GM12875 (cell line): Measurements from ENCODE around the gene SPRR5.

ENCODE experiments used
- H3K4me3 ChIP-seq: one replicate; pipeline ENCODE4 v1.5.1; 2011; ENCODE audit warnings: low read depth, low read length, control low read depth
- TF ChIP-seq, protein P1 (sequence below): IDR thresholded peaks from 2 replicates; pipeline ENCODE4 v1.5.1; 2011; ENCODE audit warnings: low read depth, mild to moderate bottlenecking, control low read depth, inconsistent platforms, low read length, moderate library complexity, borderline replicate concordance; ENCODE audit not compliant: insufficient read depth

SPRR5 gene

DNA sequence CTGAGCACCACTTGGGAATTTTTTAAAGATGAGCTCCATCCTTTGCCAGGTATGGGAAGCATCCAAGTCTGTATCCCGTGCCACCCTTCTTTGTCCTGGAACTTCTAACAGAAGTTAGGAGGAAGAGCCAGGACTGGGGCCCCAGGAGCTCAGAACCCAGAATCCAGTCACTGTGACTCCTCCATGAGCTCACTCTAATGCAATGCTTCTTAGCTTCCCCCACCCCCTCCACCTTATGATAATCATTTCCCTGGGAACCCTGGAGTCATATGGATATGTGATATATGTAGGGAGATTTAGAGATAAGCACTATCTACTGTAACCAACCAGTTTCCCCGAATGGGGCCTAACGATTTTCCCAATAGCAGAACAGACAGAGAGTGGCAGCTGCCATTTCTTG lies 758 bp upstream of the SPRR5 start:
- TF ChIP-seq, protein P1, sequence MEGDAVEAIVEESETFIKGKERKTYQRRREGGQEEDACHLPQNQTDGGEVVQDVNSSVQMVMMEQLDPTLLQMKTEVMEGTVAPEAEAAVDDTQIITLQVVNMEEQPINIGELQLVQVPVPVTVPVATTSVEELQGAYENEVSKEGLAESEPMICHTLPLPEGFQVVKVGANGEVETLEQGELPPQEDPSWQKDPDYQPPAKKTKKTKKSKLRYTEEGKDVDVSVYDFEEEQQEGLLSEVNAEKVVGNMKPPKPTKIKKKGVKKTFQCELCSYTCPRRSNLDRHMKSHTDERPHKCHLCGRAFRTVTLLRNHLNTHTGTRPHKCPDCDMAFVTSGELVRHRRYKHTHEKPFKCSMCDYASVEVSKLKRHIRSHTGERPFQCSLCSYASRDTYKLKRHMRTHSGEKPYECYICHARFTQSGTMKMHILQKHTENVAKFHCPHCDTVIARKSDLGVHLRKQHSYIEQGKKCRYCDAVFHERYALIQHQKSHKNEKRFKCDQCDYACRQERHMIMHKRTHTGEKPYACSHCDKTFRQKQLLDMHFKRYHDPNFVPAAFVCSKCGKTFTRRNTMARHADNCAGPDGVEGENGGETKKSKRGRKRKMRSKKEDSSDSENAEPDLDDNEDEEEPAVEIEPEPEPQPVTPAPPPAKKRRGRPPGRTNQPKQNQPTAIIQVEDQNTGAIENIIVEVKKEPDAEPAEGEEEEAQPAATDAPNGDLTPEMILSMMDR: no peak
- H3K4me3 ChIP-seq: no peak overlapping the region

DNA sequence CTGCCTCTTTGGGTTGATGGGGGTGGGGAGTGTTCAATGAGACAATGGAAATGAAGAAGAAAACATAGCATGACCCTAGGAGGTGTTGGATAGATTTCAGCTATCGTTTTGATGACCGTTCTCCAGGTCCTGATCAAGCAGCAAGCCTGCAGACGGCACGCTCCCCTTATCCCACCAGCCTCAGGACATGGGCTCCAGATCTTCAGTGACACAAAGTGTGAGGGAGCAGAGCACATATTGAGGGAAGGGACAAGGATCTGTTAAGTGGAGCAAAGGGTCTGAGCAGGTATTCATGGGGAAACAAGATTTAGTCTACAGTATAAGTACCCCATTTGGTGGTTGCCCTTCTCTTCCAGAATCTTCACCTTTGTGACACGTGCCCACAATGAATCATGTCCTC lies 4.7 kb downstream of the SPRR5 start:
- TF ChIP-seq, protein P1: no peak
- H3K4me3 ChIP-seq: no peak overlapping the region

DNA sequence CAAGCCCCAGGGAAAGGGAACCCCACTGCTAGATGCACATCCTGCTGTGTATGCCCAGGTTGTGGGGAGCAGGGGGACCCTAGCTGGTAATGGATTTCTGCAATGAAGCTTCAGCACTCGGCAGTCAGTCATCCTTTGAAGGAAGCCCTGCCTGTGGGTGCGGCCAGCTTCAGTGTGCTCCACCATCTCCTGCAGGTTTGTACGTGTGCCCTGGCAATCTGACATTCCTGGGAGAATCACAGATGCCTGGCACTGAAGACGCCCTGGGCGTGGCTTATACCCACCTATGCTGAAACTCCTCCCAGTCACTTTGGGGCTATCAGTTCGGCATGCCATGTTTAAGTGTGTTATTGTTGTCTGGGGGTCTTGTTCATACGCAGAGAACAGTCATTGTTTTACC lies 6.8 kb downstream of the SPRR5 start:
- no peak overlapping the region for H3K4me3 ChIP-seq
- TF ChIP-seq, protein P1: no peak

DNA sequence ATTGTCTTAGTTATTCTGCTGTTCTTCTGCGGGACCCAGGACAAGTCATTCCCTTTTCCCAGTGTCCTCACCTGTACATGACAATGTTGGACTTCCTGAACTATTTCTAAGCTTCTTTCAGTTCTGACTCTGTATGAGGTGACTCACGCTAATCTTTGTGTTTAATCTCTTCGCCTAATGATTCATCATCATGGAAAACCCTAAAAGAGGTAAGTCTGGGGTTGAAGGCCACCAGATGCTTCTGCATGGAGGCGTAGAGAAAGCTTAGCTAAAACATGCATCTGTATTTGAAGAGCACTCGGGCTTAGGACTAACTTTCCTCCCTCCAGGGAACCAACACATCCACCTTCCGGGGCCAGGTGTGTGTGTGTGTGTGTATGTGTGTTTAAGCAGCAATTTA lies 7.4 kb downstream of the SPRR5 start:
- no peak overlapping the region for H3K4me3 ChIP-seq
- TF ChIP-seq, protein P1: no peak

DNA sequence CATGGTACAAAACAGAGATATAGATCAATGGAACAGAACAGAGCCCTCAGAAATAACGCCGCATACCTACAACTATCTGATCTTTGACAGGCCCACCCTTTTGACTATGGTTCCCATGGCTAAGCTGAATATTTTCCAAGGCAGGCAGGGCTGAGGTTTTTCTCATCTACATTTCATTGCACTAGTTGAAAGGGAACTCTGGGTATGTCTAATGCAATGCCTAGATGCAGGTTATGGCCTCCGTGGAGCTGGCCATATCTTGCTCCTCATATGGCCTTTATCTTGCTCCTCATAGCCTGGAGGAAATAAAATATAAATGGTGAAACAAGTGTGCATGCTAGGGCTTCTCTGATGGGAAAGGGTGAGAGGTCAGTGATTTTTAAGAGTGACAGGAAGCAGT lies 10.6 kb downstream of the SPRR5 start:
- TF ChIP-seq, protein P1: no peak

DNA sequence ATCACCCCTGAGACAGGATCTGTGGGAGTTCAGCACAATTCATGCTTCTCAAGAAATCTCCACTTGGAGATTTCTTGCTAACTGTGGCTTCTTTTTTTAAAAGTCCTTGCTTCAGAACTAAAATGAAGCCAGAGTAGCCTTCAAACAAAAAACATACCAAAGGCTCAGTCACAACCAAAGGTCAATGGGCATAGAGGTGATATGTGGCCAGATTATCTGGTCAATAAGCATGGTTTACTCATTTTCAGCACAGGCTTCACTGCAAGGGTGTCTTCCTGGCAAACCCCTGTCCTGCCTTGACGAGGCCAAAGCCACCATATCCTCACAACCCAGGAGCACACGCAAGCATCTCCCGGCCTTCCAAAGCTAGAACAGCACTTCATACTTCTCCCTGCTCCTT lies 12.3 kb downstream of the SPRR5 start:
- TF ChIP-seq, protein P1: no peak
- H3K4me3 ChIP-seq: no peak overlapping the region

More for the DNA sequence above, 10.6 kb downstream of the SPRR5 start:
- H3K4me3 ChIP-seq: no peak overlapping the region

DNA sequence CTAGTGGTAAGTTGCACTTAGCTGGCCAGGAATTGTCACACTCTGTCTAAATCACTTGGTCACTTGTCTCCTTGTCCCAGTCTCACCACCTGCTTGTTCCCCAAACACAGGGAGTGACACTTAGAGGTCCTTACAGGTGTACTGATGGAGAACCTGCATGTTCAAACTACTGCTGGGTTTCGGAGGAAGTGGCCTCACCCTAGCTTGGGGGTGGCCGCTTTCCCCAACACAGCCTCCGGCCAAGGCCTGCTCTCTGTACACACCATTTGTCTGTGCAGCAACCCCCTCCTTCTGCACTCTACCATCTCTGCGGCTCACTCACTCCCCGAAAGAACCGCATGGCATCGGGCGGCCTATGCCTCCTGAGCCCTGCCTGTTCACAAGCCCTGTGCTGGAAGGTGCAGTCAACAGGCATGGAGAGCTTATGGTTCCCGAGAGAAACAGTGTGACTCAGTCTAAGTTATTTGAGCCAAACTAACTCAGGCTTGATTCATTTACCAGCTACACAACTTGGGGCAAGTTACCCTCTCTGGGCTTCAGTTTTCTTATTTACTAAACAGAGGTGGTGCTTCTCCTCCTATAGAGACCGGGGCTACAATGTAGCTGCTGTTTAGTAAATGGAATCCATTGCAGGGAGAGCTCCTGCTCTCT lies 12.9 kb downstream of the SPRR5 start:
- H3K4me3 ChIP-seq: no peak overlapping the region
- TF ChIP-seq, protein P1: no peak
